Progenitor cell of endocrine pancreas (in vitro differentiated cells): ENCODE data around the gene CAMK1D. TPM values are rescaled to one million over a fixed set of nuclear protein-coding genes. Genes with fewer than 3 reads are reported as not detected.

Source experiments
- DNase-seq: peaks from one replicate; pipeline ENCODE4 v3.0.0; 2021; ENCODE audit warnings: low spot score; ENCODE audit not compliant: unreplicated experiment
- H3K27ac Mint-ChIP-seq: 2 replicates; pipeline ENCODE4 v1.8.0; 2021; ENCODE audit warnings: mild to moderate bottlenecking, moderate library complexity, mixed read lengths
- H3K27me3 Mint-ChIP-seq: 2 replicates; pipeline ENCODE4 v1.8.0; 2021; ENCODE audit warnings: mixed read lengths
- H3K36me3 Mint-ChIP-seq: 2 replicates; pipeline ENCODE4 v1.8.0; 2022; ENCODE audit warnings: mixed read lengths; ENCODE audit not compliant: insufficient read depth
- H3K4me1 Mint-ChIP-seq: 2 replicates; pipeline ENCODE4 v1.8.0; 2021; ENCODE audit warnings: low read depth, mixed read lengths
- H3K4me3 Mint-ChIP-seq: 2 replicates; pipeline ENCODE4 v1.8.0; 2021; ENCODE audit warnings: low read depth, mild to moderate bottlenecking, moderate library complexity, mixed read lengths
- H3K9me3 Mint-ChIP-seq: 2 replicates; pipeline ENCODE4 v1.8.0; 2021; ENCODE audit warnings: low read depth, mixed read lengths
- total RNA-seq: library from RNA; stranded (reverse); gene quantifications from 2 replicates; pipeline ENCODE4 v1.2.1, GENCODE V29; 2021
- TF ChIP-seq, protein P1 (sequence below): fragments of 200-600 bp; sonication (generic); IDR thresholded peaks from one replicate; pipeline ENCODE4 v1.5.0; 2021; ENCODE audit warnings: antibody characterized with exemption, mild to moderate bottlenecking; ENCODE audit not compliant: unreplicated experiment

Gene CAMK1D
- total RNA-seq, 1 donor from 2014 or later: 10.8 TPM

DNA sequence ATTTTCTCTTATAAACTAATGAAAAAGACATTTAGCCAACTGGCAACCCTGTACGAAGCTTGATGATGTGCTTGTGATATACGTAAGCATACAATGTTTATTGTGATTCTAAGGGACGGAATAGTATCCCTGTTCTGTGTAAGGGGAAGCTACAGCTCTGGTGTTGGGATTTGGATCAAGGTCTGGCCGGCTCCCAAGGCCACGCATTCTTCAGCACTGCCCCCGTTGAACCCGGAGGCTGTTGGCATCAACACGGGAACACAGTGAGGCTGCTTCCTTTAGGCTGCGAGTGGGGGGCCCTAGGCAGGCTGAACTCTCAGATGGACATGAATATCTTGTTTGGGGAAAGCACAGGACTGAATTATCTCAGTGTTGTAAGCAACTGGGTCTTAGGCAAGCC lies 180.6 kb downstream of the CAMK1D start:
- no peak overlapping the region for H3K4me3 Mint-ChIP-seq
- TF ChIP-seq, protein P1, sequence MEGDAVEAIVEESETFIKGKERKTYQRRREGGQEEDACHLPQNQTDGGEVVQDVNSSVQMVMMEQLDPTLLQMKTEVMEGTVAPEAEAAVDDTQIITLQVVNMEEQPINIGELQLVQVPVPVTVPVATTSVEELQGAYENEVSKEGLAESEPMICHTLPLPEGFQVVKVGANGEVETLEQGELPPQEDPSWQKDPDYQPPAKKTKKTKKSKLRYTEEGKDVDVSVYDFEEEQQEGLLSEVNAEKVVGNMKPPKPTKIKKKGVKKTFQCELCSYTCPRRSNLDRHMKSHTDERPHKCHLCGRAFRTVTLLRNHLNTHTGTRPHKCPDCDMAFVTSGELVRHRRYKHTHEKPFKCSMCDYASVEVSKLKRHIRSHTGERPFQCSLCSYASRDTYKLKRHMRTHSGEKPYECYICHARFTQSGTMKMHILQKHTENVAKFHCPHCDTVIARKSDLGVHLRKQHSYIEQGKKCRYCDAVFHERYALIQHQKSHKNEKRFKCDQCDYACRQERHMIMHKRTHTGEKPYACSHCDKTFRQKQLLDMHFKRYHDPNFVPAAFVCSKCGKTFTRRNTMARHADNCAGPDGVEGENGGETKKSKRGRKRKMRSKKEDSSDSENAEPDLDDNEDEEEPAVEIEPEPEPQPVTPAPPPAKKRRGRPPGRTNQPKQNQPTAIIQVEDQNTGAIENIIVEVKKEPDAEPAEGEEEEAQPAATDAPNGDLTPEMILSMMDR: no peak
- H3K27me3 Mint-ChIP-seq: no peaks in the 10 kb centered on the region
- peaks cover 2% of the 10 kb centered on the region for H3K36me3 Mint-ChIP-seq
- no peaks in the 10 kb centered on the region for H3K4me1 Mint-ChIP-seq
- no peak overlapping the region for H3K27ac Mint-ChIP-seq
- no peak for DNase-seq
- H3K9me3 Mint-ChIP-seq: peaks cover 8% of the 10 kb centered on the region

DNA sequence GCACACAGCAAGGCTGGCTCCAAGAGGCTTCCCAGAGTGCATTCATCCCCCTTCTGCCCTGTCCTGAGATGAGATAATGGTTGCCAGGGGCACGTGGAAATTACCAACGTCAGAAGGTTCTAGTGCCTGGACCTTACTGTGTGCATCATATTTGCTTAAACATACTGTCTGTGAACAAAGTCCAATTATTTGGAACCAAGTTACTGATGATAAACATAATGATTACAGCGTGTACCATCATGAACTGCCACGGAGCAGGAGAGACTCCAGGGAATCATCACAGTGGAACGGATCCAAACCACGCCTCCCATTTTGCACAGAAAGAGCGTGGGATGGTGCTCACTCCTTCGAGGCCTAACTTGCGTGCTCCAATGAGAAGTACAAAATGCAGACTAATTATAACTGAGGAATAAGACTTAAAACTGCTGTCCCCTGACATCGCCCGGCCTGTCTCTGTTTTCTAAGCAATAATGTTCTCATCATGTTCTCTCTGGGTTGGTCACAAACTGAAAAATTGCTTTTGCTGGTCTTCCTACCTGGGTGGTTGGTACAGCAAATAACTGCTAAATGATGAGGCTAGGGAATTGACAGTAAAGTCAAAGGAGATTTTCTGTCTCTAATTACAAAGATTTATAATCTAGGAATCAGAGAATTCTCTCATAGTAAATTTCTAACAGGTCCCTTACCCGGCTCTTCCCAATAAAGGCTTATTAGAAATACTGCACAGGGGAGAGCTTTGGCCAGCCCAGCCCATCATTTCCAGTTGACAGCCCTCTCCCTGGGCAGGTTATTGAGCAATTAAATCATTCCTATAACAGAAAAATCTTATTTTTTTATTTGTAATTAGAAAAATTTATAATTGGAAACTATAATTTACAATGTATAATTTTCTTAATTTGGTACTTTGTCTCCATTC lies 182.2 kb downstream of the CAMK1D start:
- no peak overlapping the region for H3K4me3 Mint-ChIP-seq
- no peaks in the 10 kb centered on the region for H3K4me1 Mint-ChIP-seq
- TF ChIP-seq, protein P1: no peak
- peaks cover 4% of the 10 kb centered on the region for H3K9me3 Mint-ChIP-seq
- H3K27me3 Mint-ChIP-seq: no peaks in the 10 kb centered on the region
- no peak overlapping the region for H3K27ac Mint-ChIP-seq
- no peak for DNase-seq
- no peaks in the 10 kb centered on the region for H3K36me3 Mint-ChIP-seq

DNA sequence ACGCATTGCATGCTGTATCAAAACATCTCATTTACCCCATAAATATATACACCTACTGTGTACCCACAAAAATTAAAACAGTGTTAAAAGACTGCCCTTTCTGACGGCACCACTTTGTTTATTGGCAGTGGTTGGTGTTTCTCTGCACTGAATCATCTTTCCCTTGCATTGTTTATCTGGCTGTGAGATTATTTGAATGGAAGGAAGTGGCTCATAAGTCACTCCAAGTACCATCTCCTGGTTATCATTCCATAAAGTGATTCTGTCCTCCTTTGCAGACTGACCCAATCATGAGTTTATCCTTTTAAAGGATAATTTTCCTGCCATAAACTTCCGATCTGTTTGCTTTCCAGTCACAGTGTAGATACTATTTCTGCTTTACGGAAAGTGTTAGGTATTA lies 183.8 kb downstream of the CAMK1D start:
- no peak overlapping the region for H3K27ac Mint-ChIP-seq
- TF ChIP-seq, protein P1: no peak
- no peak overlapping the region for H3K4me3 Mint-ChIP-seq
- H3K36me3 Mint-ChIP-seq: no peaks in the 10 kb centered on the region
- H3K9me3 Mint-ChIP-seq: peaks cover 4% of the 10 kb centered on the region
- H3K27me3 Mint-ChIP-seq: no peaks in the 10 kb centered on the region
- peaks cover under 1% of the 10 kb centered on the region for H3K4me1 Mint-ChIP-seq
- DNase-seq: no peak

DNA sequence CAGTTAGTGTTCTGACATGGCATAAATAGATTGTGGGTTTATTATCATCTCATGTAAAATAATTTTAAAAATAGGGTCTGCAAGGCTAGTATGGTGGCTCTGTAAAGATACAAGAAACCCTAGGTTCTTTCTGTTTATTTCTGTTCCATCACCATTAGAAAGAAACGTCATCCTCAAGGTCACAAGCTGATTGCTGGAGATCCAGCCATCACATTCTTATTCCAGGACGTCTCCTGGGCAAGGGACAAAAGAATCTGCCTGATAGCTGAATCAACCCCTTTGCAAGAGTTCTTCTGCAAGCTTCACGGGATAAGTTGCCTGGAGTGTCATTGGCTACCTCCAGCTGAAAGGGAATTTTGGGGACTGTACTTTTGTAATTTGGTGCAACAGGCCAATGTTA lies 184.4 kb downstream of the CAMK1D start:
- Mint-ChIP-seq H3K4me3 (no peak overlapping the region), H3K4me1 (peaks cover 4% of the 10 kb centered on the region), H3K27me3 (no peaks in the 10 kb centered on the region), H3K36me3 (no peaks in the 10 kb centered on the region), H3K9me3 (peaks cover 4% of the 10 kb centered on the region), H3K27ac (no peak overlapping the region)
- TF ChIP-seq, protein P1: no peak
- DNase-seq: no peak

DNA sequence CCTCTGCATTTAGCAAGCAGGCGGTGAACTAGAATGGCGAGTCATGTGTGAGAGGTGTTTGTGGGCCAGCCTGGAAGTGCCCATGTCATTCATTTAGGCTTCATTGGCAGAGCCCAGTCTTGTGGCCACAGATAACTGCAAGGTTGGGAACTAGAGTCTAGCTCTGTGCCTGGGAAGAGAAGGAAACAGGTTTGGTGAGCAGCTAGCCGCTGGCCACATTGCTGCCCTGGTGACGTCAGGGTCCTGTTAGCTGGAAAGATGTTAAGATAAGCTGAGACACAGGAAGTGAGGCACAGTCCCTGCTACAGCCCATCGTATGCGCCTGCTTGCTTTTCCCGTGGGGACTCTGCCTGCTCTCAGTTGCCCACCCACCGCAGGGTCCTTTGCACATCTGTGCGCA lies 185.5 kb downstream of the CAMK1D start:
- Mint-ChIP-seq H3K9me3 (peaks cover 4% of the 10 kb centered on the region), H3K27me3 (no peaks in the 10 kb centered on the region), H3K4me1 (peaks cover 11% of the 10 kb centered on the region), H3K36me3 (no peaks in the 10 kb centered on the region), H3K4me3 (no peak overlapping the region), H3K27ac (no peak overlapping the region)
- TF ChIP-seq, protein P1: no peak
- no peak for DNase-seq
